Testis (tissue), 3 donors: Measurements from ENCODE around the gene SND1. TPM values are rescaled to one million over a fixed set of nuclear protein-coding genes. Genes with fewer than 3 reads are reported as not detected.

ENCODE experiments used
- DNase-seq: peaks from one replicate; pipeline ENCODE4 v3.0.0-alpha.2; 2019
- H3K27ac ChIP-seq, 2 donors: fragments of 200-600 bp; sonication (generic); one replicate each; pipeline ENCODE4 v1.5.1; 2019
- H3K27me3 ChIP-seq: fragments of 200-600 bp; sonication (generic); one replicate; pipeline ENCODE4 v1.5.1; 2019
- H3K36me3 ChIP-seq: fragments of 200-600 bp; sonication (generic); one replicate; pipeline ENCODE4 v1.5.1; 2017; ENCODE audit warnings: low read depth; ENCODE audit errors: missing control alignments
- H3K4me1 ChIP-seq: fragments of 200-600 bp; sonication (generic); one replicate; pipeline ENCODE4 v1.5.1; 2019
- H3K4me3 ChIP-seq, 2 donors: fragments of 200-600 bp; sonication (generic); one replicate each; pipeline ENCODE4 v1.5.1; 2017 to 2019
- H3K9me3 ChIP-seq: fragments of 200-600 bp; sonication (generic); one replicate; pipeline ENCODE4 v1.5.1; 2017
- POLR2A ChIP-seq: fragments of 450-650 bp; IDR thresholded peaks from one replicate; pipeline ENCODE4 v1.6.1; 2017; ENCODE audit warnings: antibody characterized with exemption, mild to moderate bottlenecking, moderate library complexity
- WGBS, 2 donors: methylation state at CpG; one replicate each; pipeline ENCODE4 v1.1.5; 2018; 5-methylcytosine and 5-hydroxymethylcytosine counted together
- intact Hi-C: fragments of 100-400 bp; cut with DNase I; formaldehyde crosslinking; loops from one replicate; pipeline ENCODE4 v1.15.1; 2023; ENCODE audit warnings: low total_unique reads
- polyA plus RNA-seq: library from polyadenylated mRNA; stranded (reverse); fragments of 350-450 nt; fragmentation: Illumina TruSeq; extraction: RNeasy Lipid Tissue Mini Kit (QIAGEN cat#74804); gene quantifications from one replicate; pipeline ENCODE4 v1.2.3, GENCODE V29; 2014; ENCODE audit warnings: low read depth, low replicate concordance; ENCODE audit not compliant: insufficient read depth
- total RNA-seq, 2 donors: library from RNA; depleted of rRNA; stranded (reverse); fragments of >200 nt; gene quantifications; one replicate each; pipeline ENCODE4 v1.2.3, GENCODE V29; 2016
- TF ChIP-seq, protein P1 (sequence below), 3 experiments: fragments of 450-650 bp in 2 of 3; fragments of 200-600 bp in 1 of 3; sonication (generic) in 1 of 3; IDR thresholded peaks; one replicate each; pipeline ENCODE4 v1.5.1; 2016 to 2019; ENCODE audit warnings: antibody characterized with exemption in 3 of 3, mild to moderate bottlenecking in 2 of 3, moderate library complexity in 1 of 3

SND1 gene
- total and polyA plus RNA-seq, 3 donors from 2014 or later, result 132 to 207 (median 179) TPM

DNA sequence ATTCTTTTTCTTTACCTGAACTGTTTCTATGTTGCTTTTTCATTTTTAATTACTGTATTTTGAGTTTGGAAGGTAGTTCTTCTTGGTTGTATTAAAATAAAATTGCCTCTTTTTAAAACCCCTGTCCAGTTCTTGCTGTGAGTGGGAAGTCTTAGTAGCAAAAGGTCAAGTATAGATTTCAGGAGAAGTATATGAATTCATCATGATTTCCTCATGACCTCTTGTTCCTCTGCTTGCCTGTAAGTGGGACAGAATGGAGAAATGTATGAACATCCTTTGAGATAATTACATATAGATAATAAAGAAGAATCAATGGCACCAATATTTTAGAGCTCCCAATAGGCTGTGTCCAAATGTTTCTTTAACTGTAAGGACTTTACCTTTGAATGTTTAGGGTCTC, 253.0 kb downstream of the SND1 start:
- no peaks in the 10 kb centered on the region for H3K9me3 ChIP-seq
- no peak for DNase-seq
- no peaks in the 10 kb centered on the region for H3K27me3 ChIP-seq
- H3K4me3 ChIP-seq, result no peak overlapping the region
- H3K27ac ChIP-seq, result no peak overlapping the region
- TF ChIP-seq, protein P1, sequence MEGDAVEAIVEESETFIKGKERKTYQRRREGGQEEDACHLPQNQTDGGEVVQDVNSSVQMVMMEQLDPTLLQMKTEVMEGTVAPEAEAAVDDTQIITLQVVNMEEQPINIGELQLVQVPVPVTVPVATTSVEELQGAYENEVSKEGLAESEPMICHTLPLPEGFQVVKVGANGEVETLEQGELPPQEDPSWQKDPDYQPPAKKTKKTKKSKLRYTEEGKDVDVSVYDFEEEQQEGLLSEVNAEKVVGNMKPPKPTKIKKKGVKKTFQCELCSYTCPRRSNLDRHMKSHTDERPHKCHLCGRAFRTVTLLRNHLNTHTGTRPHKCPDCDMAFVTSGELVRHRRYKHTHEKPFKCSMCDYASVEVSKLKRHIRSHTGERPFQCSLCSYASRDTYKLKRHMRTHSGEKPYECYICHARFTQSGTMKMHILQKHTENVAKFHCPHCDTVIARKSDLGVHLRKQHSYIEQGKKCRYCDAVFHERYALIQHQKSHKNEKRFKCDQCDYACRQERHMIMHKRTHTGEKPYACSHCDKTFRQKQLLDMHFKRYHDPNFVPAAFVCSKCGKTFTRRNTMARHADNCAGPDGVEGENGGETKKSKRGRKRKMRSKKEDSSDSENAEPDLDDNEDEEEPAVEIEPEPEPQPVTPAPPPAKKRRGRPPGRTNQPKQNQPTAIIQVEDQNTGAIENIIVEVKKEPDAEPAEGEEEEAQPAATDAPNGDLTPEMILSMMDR (IDR thresholded peaks at IDR 0.05), result no peak
- no peak for TF ChIP-seq POLR2A
- H3K4me1 ChIP-seq, result peaks cover 4% of the 10 kb centered on the region
- no peaks in the 10 kb centered on the region for H3K36me3 ChIP-seq
- intact Hi-C loops, result no loop called here

DNA sequence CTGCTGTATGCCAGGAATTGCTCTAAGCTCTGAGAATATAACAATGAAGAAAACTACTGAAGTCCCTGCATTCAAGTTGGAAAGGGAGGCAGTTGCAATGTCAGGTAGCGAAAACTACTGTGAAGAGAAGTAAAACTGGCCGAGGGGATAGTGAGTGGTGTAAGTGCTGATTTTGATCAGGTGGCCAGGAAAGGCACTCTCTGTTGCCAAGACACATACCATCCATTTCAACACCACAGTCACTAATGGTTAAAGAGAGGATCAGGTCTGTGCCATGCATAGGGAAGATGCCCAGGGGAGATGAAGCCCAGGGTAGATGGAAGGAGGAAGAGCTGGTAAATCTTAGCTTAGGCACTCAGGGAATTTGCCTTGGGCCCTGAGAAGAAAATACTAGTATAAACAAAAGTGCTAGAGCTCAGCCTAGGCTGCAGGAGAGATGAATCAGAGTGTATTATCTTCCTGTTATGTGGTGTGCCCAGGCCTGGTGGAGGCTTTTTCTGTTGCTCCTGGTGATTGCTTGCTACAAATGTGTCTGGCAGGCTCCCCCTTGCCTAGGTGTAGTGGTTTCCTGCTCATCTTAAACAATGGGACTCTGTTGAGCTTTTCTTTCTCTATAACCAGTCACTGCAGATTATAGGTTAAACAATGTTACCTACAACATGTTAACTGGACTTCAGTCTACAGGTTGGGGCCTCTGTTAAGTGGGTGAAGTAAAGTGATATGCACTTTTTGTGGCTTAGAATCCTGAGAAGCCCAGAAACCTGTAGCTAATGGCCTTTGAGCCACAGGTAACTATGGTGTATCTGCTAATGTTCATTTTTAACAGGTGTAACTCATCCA, 253.7 kb downstream of the SND1 start:
- intact Hi-C loops, result no loop called here
- H3K27ac ChIP-seq, result no peak overlapping the region
- peaks cover 4% of the 10 kb centered on the region for H3K4me1 ChIP-seq
- no peaks in the 10 kb centered on the region for H3K9me3 ChIP-seq
- WGBS, 2 donors, result 85 to 92% methylated on average over 2 of the region's 2 CpGs
- no peaks in the 10 kb centered on the region for H3K27me3 ChIP-seq
- H3K36me3 ChIP-seq, result no peaks in the 10 kb centered on the region
- DNase-seq, result no peak
- no peak overlapping the region for H3K4me3 ChIP-seq
- TF ChIP-seq, protein P1 (IDR thresholded peaks at IDR 0.05), result no peak
- TF ChIP-seq POLR2A, result no peak

DNA sequence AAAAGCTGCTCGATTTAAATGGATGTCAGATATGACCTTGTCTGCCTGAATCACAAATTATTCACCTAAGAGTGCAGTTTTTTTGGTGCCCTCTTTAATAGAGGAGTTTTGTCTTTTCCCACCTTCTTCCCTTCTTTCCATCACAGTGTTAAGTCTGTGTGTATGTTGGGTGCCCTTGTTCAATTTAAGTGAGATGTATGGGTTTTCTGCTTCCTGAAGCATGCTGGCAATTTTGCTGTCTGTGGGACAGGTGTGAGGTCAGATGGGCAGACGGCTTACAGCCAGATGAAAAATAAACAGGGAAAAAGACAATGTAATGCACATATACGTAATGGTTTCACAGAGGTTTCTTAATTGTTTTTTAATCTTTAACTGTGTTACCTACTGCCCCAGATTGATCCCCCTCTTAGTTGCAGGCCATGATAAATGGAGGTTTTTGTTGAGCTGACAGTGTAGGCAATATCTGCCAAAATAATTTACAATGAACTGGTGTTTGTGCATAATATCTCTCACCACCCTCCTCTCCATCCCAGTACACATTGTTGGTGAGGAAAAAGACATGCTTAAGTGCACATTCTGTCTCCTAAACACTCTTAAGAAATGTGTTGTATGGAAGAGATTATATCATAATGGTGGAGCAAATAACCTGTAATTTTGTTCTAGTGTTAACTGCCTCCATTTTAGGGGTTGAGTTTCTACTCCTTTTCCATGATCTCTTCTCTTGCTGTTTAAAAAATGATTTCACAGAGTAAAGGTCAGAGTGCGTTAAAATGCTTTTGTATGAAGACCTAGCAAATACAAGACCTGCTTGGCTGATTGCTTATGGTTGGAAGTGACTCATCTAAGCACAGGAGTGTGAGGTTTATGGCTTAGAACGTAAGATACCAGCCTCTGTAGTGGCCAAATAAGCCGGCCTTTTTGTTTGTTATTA, 255.4 kb downstream of the SND1 start:
- Histone ChIP-seq H3K4me3 (no peak overlapping the region), H3K36me3 (no peaks in the 10 kb centered on the region), H3K27me3 (no peaks in the 10 kb centered on the region), H3K27ac (no peak overlapping the region), H3K4me1 (no peaks in the 10 kb centered on the region), H3K9me3 (no peaks in the 10 kb centered on the region)
- no peak for DNase-seq
- TF ChIP-seq, protein P1 (IDR thresholded peaks at IDR 0.05), result no peak
- no peak for TF ChIP-seq POLR2A
- intact Hi-C loops, result no loop called here
- 84 to 88% methylated on average over 6 of the region's 6 CpGs for WGBS, 2 donors

DNA sequence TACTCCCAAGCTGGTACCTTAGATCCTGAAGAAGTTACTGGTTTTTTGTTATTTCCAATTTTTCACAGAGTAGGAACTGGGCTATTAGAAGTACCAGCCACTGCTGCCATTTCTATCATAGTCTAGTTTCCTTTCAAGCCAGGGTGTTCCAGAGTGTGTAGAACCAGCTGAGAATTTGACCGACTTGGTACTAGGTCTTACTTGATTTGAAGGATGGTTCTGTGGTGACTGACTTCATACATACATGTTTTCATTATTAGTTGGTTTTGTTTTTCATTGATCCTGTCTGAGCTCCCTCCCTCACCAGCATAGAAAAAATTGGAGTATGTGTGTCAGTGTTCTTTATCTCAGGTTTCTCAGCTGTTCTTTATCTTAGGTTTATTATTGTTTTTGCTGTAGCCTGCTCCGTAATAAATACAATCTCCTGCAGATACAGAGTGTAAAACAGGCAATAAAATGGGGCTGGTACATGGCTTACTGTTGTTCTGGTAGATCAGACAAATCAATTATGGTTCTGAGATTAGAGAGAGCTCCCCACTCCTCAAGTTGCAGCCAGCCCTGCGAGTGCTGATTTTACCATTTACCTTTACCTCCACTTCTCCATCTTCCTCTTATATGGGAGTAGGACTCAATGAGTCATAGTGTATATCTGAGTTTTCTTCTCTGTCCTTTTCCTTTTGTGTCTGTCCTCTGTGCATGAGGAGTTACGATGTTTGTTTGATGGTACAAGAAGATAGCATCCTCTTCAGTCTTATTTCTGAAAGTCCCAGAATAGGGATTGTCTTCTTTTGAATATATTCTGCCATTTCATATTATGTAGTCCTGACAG, 256.6 kb downstream of the SND1 start:
- TF ChIP-seq POLR2A, result no peak
- TF ChIP-seq, protein P1 (IDR thresholded peaks at IDR 0.05), result no peak
- DNase-seq, result no peak
- Histone ChIP-seq H3K9me3 (no peaks in the 10 kb centered on the region), H3K27ac (no peak overlapping the region), H3K4me1 (no peaks in the 10 kb centered on the region), H3K36me3 (no peaks in the 10 kb centered on the region), H3K4me3 (no peak overlapping the region), H3K27me3 (no peaks in the 10 kb centered on the region)
- intact Hi-C loops, result no loop called here
- WGBS, 2 donors, result 88% methylated on average over 4 of the region's 4 CpGs
